WTC11 (cell line): ENCODE measurements around the gene CAMTA1. TPM values are rescaled to one million over a fixed set of nuclear protein-coding genes. Genes with fewer than 3 reads are reported as not detected.

Source experiments
- ATAC-seq: fragments of 200-7000 bp; cut with Tn5 transposase; 2 replicates; pipeline ENCODE4 v1.10.0; 2021; ENCODE audit warnings: mild to moderate bottlenecking, moderate library complexity
- CTCF ChIA-PET: fragments of 300-600 bp; sonication (Branson Sonifier 250); formaldehyde crosslinking; loops from one replicate; lab custom pipeline; 2021; ENCODE audit warnings: antibody characterized with exemption; lab: Charles Lee
- POLR2A ChIA-PET: fragments of 350-600 bp; sonication (Branson Sonifier 250); formaldehyde crosslinking; loops from one replicate; lab custom pipeline; 2021; ENCODE audit warnings: antibody characterized with exemption; lab: Charles Lee
- DNase-seq: peaks from one replicate; pipeline ENCODE4 v3.0.0; 2021; ENCODE audit warnings: low spot score
- H3K27ac Mint-ChIP-seq: 2 replicates; pipeline ENCODE4 v1.8.0; 2021; ENCODE audit warnings: mixed read lengths
- H3K27me3 Mint-ChIP-seq: 2 replicates; pipeline ENCODE4 v1.8.0; 2021; ENCODE audit warnings: low read depth, mild to moderate bottlenecking, moderate library complexity, mixed read lengths
- H3K36me3 Mint-ChIP-seq: 2 replicates; pipeline ENCODE4 v1.8.0; 2021; ENCODE audit warnings: mixed read lengths
- H3K4me1 Mint-ChIP-seq: 2 replicates; pipeline ENCODE4 v1.8.0; 2022; ENCODE audit warnings: mixed read lengths
- H3K4me3 Mint-ChIP-seq: 2 replicates; pipeline ENCODE4 v1.8.0; 2021; ENCODE audit warnings: mild to moderate bottlenecking, moderate library complexity, mixed read lengths
- H3K9me3 Mint-ChIP-seq: 2 replicates; pipeline ENCODE4 v1.8.0; 2021; ENCODE audit warnings: mixed read lengths
- ATF1 ChIP-seq: sonication (generic); formaldehyde crosslinking; IDR thresholded peaks from 2 replicates; pipeline ENCODE4 v1.8.1; 2023; ENCODE audit warnings: mild to moderate bottlenecking, moderate library complexity, missing genetic modification reagents
- CREM ChIP-seq: sonication (generic); formaldehyde crosslinking; IDR thresholded peaks from 2 replicates; pipeline ENCODE4 v1.8.1; 2022; ENCODE audit warnings: mild to moderate bottlenecking, missing genetic modification reagents, moderate library complexity
- FOXK1 ChIP-seq: sonication (generic); formaldehyde crosslinking; IDR thresholded peaks from 2 replicates; pipeline ENCODE4 v1.8.0; 2022; ENCODE audit warnings: mild to moderate bottlenecking, moderate library complexity, missing genetic modification reagents
- GTF2I ChIP-seq: fragments of 250-450 bp; sonication (Bioruptor Pico); conservative IDR thresholded peaks from 2 replicates; pipeline ENCODE4 v1.4.0; 2021; ENCODE audit warnings: mild to moderate bottlenecking
- JAZF1 ChIP-seq: fragments of 250-450 bp; sonication (Bioruptor Pico); IDR thresholded peaks from 2 replicates; pipeline ENCODE4 v1.9.0; 2021; ENCODE audit warnings: moderate library complexity, mild to moderate bottlenecking, inconsistent platforms
- MXD4 ChIP-seq: fragments of 250-450 bp; sonication (Bioruptor Pico); IDR thresholded peaks from 2 replicates; pipeline ENCODE4 v1.8.0; 2021; ENCODE audit warnings: mild to moderate bottlenecking, moderate library complexity, borderline replicate concordance
- MYBL2 ChIP-seq: sonication (generic); formaldehyde crosslinking; IDR thresholded peaks from 2 replicates; pipeline ENCODE4 v1.8.1; 2023; ENCODE audit warnings: mild to moderate bottlenecking, moderate library complexity, missing genetic modification reagents
- NFATC4 ChIP-seq: fragments of 250-450 bp; sonication (Bioruptor Pico); IDR thresholded peaks from 2 replicates; pipeline ENCODE4 v1.9.0; 2021; ENCODE audit warnings: mild to moderate bottlenecking
- NR1H2 ChIP-seq: sonication (generic); formaldehyde crosslinking; IDR thresholded peaks from 2 replicates; pipeline ENCODE4 v1.9.0; 2021; ENCODE audit warnings: mild to moderate bottlenecking, moderate library complexity, missing genetic modification reagents
- RORB ChIP-seq: fragments of 250-450 bp; sonication (Bioruptor Pico); IDR thresholded peaks from 2 replicates; pipeline ENCODE4 v1.9.0; 2021; ENCODE audit warnings: mild to moderate bottlenecking
- ZNF423 ChIP-seq: fragments of 250-450 bp; sonication (Bioruptor Pico); IDR thresholded peaks from 2 replicates; pipeline ENCODE4 v2.1.2; 2022; ENCODE audit warnings: mild to moderate bottlenecking, moderate library complexity
- total RNA-seq: library from RNA; stranded (reverse); gene quantifications from 3 replicates; pipeline ENCODE4 v1.2.3, GENCODE V29; 2021
- TF ChIP-seq, protein P1 (sequence below): sonication (generic); formaldehyde crosslinking; IDR thresholded peaks from 2 replicates; pipeline ENCODE4 v1.8.1; 2022; ENCODE audit warnings: low read depth, mild to moderate bottlenecking, moderate library complexity, missing genetic modification reagents, borderline replicate concordance
- TF ChIP-seq, protein P2 (sequence below): sonication (generic); formaldehyde crosslinking; IDR thresholded peaks from 2 replicates; pipeline ENCODE4 v1.8.1; 2023; ENCODE audit warnings: mild to moderate bottlenecking, missing genetic modification reagents
- TF ChIP-seq, protein P3 (sequence below): sonication (generic); formaldehyde crosslinking; IDR thresholded peaks from 2 replicates; pipeline ENCODE4 v1.8.1; 2023; ENCODE audit warnings: mild to moderate bottlenecking, missing genetic modification reagents
- TF ChIP-seq, protein P4 (sequence below): fragments of 200-600 bp; IDR thresholded peaks from 2 replicates; pipeline ENCODE4 v1.8.0; 2022; ENCODE audit warnings: antibody characterized with exemption
- TF ChIP-seq, protein P5 (sequence below): sonication (generic); formaldehyde crosslinking; IDR thresholded peaks from 2 replicates; pipeline ENCODE4 v1.8.1; 2022; ENCODE audit warnings: low read depth, missing genetic modification reagents, borderline replicate concordance
- TF ChIP-seq, protein P6 (sequence below): sonication (generic); formaldehyde crosslinking; IDR thresholded peaks from 2 replicates; pipeline ENCODE4 v1.8.0; 2022; ENCODE audit warnings: missing genetic modification reagents

Gene CAMTA1
- total RNA-seq, 1 experiment from 2014 or later: 86.4 TPM

DNA sequence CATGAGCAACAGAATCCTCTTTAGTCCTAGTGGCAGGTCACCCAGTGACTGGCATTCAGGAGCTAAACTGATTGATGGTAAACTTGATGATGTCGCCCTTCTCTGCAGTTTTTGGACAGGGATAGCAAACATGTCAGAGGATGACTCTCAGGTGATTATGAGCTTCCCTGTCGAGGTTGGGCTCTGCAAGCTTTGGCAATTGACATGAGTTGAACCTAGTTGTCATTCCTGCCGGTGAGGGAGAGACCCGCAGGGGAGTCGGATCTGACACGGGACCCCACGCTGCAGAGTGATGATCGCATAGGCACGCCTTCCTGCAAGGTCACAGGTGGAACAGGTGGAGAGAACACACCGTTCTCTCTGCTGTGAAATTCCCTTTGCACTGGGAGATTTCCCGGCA is 547.8 kb downstream of the CAMTA1 start (continued):
- TF ChIP-seq, protein P1, sequence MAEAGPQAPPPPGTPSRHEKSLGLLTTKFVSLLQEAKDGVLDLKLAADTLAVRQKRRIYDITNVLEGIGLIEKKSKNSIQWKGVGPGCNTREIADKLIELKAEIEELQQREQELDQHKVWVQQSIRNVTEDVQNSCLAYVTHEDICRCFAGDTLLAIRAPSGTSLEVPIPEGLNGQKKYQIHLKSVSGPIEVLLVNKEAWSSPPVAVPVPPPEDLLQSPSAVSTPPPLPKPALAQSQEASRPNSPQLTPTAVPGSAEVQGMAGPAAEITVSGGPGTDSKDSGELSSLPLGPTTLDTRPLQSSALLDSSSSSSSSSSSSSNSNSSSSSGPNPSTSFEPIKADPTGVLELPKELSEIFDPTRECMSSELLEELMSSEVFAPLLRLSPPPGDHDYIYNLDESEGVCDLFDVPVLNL (CRISPR knock-in tag): no peak
- TF ChIP-seq NR1H2 (no peak), RORB (CRISPR knock-in tag) (no peak)
- TF ChIP-seq, protein P2, sequence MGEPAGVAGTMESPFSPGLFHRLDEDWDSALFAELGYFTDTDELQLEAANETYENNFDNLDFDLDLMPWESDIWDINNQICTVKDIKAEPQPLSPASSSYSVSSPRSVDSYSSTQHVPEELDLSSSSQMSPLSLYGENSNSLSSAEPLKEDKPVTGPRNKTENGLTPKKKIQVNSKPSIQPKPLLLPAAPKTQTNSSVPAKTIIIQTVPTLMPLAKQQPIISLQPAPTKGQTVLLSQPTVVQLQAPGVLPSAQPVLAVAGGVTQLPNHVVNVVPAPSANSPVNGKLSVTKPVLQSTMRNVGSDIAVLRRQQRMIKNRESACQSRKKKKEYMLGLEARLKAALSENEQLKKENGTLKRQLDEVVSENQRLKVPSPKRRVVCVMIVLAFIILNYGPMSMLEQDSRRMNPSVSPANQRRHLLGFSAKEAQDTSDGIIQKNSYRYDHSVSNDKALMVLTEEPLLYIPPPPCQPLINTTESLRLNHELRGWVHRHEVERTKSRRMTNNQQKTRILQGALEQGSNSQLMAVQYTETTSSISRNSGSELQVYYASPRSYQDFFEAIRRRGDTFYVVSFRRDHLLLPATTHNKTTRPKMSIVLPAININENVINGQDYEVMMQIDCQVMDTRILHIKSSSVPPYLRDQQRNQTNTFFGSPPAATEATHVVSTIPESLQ (CRISPR knock-in tag): no peak

DNA sequence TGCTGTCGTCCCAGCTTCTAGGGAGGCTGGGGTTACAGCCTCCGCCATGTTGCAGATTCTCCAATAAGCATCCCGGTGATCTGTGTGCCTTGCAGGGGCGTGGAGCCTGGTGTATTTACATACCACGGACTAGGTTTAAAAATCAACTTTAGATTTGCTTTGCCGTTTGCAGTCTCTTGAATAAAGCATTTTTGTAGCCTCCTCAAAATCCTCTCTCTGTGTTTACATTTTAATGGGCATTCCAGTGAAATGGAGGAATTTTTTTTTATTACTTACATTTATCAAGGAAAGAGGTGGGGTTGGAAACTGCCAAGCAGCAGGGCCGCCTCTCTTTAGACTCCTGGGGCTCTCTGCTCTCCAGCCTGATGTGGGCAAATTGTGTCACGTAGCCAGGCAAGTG is 548.4 kb downstream of the CAMTA1 start:
- peaks cover 2% of the 10 kb centered on the region for H3K9me3 Mint-ChIP-seq
- H3K27me3 Mint-ChIP-seq: no peaks in the 10 kb centered on the region
- H3K36me3 Mint-ChIP-seq: no peaks in the 10 kb centered on the region
- 0 out of 2 replicates have a peak overlapping the region, but pooled peaks have one; percentile 23 for H3K27ac Mint-ChIP-seq
- POLR2A ChIA-PET: no interaction called here
- ATAC-seq (no peak), DNase-seq (no peak)
- CTCF ChIA-PET: interaction anchor here (1.5 to 1.6 kb wide), 2 partner anchors 109 to 142 kb away, joined by 3 to 5 read pairs; no protein-coding TSS in a partner anchor
- H3K4me3 Mint-ChIP-seq: no peak overlapping the region
- peaks cover 17% of the 10 kb centered on the region for H3K4me1 Mint-ChIP-seq
- TF ChIP-seq, protein P3, sequence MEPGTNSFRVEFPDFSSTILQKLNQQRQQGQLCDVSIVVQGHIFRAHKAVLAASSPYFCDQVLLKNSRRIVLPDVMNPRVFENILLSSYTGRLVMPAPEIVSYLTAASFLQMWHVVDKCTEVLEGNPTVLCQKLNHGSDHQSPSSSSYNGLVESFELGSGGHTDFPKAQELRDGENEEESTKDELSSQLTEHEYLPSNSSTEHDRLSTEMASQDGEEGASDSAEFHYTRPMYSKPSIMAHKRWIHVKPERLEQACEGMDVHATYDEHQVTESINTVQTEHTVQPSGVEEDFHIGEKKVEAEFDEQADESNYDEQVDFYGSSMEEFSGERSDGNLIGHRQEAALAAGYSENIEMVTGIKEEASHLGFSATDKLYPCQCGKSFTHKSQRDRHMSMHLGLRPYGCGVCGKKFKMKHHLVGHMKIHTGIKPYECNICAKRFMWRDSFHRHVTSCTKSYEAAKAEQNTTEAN: no peak
- TF ChIP-seq JAZF1 (CRISPR knock-in tag) (no peak), MXD4 (no peak), MYBL2 (CRISPR knock-in tag) (no peak), ZNF423 (no peak), FOXK1 (CRISPR knock-in tag) (no peak), GTF2I (CRISPR knock-in tag) (no peak), NFATC4 (CRISPR knock-in tag) (no peak), ATF1 (CRISPR knock-in tag) (no peak), CREM (CRISPR knock-in tag) (no peak)
- TF ChIP-seq, protein P4, sequence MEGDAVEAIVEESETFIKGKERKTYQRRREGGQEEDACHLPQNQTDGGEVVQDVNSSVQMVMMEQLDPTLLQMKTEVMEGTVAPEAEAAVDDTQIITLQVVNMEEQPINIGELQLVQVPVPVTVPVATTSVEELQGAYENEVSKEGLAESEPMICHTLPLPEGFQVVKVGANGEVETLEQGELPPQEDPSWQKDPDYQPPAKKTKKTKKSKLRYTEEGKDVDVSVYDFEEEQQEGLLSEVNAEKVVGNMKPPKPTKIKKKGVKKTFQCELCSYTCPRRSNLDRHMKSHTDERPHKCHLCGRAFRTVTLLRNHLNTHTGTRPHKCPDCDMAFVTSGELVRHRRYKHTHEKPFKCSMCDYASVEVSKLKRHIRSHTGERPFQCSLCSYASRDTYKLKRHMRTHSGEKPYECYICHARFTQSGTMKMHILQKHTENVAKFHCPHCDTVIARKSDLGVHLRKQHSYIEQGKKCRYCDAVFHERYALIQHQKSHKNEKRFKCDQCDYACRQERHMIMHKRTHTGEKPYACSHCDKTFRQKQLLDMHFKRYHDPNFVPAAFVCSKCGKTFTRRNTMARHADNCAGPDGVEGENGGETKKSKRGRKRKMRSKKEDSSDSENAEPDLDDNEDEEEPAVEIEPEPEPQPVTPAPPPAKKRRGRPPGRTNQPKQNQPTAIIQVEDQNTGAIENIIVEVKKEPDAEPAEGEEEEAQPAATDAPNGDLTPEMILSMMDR: no peak
- TF ChIP-seq, protein P5, sequence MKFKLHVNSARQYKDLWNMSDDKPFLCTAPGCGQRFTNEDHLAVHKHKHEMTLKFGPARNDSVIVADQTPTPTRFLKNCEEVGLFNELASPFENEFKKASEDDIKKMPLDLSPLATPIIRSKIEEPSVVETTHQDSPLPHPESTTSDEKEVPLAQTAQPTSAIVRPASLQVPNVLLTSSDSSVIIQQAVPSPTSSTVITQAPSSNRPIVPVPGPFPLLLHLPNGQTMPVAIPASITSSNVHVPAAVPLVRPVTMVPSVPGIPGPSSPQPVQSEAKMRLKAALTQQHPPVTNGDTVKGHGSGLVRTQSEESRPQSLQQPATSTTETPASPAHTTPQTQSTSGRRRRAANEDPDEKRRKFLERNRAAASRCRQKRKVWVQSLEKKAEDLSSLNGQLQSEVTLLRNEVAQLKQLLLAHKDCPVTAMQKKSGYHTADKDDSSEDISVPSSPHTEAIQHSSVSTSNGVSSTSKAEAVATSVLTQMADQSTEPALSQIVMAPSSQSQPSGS: no peak
- TF ChIP-seq, protein P6, sequence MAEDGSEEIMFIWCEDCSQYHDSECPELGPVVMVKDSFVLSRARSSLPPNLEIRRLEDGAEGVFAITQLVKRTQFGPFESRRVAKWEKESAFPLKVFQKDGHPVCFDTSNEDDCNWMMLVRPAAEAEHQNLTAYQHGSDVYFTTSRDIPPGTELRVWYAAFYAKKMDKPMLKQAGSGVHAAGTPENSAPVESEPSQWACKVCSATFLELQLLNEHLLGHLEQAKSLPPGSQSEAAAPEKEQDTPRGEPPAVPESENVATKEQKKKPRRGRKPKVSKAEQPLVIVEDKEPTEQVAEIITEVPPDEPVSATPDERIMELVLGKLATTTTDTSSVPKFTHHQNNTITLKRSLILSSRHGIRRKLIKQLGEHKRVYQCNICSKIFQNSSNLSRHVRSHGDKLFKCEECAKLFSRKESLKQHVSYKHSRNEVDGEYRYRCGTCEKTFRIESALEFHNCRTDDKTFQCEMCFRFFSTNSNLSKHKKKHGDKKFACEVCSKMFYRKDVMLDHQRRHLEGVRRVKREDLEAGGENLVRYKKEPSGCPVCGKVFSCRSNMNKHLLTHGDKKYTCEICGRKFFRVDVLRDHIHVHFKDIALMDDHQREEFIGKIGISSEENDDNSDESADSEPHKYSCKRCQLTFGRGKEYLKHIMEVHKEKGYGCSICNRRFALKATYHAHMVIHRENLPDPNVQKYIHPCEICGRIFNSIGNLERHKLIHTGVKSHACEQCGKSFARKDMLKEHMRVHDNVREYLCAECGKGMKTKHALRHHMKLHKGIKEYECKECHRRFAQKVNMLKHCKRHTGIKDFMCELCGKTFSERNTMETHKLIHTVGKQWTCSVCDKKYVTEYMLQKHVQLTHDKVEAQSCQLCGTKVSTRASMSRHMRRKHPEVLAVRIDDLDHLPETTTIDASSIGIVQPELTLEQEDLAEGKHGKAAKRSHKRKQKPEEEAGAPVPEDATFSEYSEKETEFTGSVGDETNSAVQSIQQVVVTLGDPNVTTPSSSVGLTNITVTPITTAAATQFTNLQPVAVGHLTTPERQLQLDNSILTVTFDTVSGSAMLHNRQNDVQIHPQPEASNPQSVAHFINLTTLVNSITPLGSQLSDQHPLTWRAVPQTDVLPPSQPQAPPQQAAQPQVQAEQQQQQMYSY (CRISPR knock-in tag): no peak
